NCI-H1417 (cell line): ENCODE measurements around the gene SNED1.

ENCODE experiments used
- DNase-seq, 3 experiments: peaks; one replicate each; lab custom pipeline; 2025; lab: John Stamatoyannopoulos, UW

The SNED1 gene

DNA sequence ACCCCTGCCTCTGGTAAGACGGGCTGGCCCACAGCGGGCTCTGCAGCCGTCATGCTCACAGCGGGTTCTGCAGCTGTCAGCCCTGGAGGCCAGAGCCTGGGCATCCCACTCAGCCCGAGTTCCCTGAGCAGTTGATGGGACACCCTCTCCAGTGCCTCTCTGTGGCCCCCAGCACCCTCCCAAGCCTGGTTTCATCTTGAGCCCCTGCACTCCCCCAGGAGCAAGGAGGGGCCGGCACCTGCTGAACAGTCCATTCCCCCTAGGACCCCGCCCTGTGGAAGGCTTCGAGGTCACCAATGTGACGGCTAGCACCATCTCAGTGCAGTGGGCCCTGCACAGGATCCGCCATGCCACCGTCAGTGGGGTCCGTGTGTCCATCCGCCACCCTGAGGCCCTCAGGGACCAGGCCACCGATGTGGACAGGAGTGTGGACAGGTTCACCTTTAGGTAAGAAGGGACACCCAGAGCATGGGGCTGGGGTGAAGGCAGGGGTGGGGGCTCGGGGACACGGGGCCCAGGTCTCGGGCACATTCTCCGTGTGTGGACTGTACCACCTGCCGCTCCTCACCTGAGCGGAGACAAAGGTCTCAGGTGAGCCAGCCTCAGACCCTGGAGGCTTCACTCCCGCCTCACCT is 69.2 kb downstream of the SNED1 start:
- DNase-seq = no peak

DNA sequence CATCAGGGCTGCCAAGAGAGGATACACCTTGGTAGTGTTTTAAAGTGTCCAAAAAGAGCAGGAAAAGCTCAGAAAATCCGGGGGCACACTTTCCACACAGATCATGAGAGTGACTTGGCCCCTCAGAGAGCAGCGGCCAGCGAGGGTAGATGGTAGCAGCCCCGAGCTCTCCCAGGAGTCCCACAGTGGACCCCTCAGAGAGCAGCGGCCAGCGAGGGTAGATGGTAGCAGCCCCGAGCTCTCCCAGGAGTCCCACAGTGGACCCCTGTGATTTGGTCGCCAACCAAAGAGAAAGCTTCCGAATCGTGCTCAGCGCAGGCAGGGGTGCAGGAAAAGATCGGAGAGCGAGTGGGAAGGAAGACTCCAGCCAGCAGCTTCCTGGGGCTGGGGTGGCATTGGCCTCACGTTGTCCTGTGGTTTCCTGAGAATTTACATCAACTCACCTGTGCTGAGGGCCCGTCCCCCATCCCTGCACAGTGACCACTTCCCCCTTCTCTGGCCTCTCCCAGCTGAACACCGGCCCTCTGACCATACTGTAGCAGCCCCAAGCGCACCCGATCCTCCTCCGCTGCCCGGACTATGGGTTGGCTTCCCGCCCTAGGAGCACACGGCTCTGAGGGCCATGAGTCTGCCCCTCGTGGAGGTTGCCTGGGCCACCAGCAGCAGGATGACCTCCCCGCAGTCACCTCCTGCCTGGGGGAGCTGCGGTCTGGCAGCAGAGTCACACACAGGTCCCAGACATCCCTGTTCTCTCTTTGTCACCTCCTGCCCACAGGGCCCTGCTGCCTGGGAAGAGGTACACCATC is 69.9 kb downstream of the SNED1 start:
- DNase-seq = no peak

DNA sequence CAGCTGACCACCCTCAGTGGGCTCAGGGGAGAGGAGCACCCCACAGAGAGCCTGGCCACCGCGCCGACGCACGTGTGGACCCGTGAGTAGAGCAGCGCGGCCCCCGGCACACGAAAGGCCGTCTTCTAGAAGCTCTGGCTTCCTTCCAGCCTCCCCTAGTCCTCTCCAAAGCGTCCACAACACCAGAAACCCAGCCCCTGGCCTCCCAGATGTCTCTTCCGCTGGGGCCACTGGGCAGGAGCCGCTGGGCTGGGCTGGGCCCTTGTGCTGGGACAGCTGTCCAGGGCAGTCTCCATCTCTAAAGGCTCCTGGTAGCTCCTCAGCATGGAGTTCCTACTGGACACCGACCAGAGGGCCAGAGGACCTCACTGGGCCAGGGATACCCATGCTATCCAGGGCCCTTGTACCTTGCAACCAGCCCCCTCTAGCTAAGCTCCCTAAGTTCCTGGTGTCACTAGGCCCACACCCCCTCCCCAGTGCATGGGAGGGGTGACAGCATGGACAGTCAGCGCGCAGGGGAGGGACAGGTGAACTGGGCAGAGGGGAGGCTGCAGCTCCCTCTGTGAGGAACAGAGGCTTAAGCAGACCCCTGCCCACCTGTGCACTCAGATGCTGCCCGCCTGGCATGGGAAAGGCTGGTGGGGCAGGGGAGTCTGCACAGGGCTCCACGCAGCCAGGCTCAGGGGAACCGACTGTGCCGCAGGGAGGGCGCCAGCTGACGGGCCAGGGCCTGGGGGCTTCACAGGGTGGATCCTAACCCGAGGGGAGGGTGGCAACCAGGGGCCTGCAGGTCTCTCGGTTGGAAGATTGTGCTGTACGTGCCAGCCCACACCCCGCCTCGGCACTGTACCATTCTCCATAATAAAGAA is 70.8 kb downstream of the SNED1 start:
- DNase-seq = no peak

DNA sequence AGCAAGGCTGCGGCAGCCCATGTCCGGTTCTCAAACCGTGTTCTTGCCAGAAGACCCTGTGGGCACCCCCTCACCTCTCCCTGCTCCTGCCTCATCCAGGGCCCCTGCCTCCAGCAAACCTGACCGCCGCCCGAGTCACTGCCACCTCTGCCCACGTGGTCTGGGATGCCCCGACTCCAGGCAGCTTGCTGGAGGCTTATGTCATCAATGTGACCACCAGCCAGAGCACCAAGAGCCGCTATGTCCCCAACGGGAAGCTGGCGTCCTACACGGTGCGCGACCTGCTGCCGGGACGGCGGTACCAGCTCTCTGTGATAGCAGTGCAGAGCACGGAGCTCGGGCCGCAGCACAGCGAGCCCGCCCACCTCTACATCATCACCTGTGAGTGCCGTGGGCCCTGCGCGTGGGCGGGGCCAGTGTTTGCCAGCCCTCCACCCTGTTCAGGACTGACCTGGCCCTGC is 71.4 kb downstream of the SNED1 start:
- no peak for DNase-seq

DNA sequence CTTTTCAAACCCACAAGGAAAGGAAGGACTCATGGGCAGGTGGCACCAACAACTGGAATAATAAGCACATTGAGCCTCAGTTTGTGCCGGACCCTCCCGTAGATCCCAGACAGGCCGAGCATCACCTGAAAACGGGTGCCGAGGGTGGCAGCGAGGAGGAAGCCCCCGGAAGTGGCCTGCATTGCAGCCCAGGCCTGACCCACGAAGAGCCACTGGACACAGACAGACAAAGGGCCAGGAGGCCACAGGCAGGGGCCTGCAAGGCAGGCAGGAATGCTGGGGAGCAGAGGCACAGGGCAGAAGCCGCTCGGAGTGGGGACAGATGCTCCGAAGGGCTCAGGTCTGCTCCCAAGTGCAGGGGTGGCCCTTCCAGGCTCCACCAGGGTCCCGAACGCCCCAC is 71.9 kb downstream of the SNED1 start:
- DNase-seq = no peak

DNA sequence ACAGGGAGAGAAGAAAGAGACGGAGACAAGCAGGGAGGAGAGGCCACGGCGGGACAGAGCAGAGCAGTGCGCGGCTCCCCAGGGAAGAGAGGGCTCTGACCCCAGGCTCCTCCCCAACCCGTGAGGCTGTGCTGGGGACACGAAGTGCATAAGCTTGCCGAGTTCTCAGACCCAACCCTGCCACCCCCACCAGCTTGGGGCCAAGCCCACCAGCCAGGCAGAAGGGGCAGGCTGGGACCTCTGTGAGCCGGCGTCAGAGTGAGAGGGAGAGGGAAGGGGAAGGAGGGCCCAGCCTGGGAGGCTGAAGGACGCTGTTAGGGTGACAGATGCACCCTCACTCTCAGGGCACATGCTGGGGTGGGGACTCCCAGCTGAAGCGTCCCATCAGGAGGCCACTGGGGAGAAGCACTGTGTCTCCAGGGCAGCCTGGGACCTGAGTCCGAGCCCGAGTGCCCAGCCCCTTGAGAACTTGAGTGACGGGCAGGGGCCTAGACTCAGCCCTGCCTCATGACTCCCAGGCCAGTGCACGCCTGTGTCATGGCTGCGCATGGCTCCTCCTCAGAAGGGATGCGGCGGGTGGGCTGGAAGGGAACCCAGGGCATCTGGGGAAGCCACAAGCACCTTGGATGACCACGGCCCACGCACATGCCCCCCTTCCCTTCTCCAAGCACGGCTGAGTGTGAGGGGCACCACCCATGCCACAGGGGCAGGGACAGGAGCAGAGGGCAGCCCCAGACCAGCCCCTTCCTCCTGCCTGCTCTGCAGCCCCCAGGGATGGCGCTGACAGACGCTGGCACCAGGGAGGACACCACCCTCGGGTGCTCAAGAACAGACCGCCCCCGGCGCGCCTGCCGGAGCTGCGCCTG is 72.6 kb downstream of the SNED1 start:
- no peak for DNase-seq

DNA sequence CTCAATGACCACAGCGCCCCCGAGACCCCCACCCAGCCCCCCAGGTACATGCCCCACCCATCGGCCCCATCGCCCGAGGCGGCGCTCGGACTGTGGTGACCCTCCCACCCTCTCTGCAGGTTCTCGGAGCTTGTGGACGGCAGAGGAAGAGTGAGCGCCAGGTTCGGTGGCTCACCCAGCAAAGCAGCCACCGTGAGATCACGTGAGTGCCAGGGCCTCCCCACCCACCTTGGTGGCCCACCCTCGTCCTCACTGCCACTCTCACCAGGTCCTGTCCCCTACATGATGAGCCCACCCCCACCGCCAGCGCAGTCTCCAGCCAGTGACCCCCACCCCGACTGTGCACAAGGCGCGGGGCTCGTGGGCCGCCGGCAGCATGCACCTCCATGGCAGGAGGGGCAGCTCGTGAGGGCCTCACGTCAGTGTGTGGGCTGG is 73.3 kb downstream of the SNED1 start:
- no peak for DNase-seq

DNA sequence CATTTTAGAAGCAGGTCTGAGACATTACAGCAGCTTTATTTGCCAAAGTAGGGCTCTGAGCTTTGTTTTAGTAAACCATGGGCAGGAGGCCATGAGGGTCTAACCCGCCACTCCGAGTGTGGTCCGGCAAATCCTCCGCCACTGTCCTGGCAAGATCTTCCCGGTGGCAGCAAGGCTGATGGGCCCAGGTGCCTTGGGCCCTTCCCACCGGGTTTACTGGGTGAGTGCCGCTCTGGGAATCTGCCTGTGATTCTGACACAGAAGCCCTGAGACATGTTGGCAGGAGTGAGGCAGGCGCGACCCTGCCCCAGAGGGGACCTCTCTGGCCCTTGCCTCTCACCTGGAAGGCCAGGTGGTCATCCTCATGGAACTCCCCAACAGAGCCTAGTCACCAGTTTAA is 73.7 kb downstream of the SNED1 start:
- no peak for DNase-seq

DNA sequence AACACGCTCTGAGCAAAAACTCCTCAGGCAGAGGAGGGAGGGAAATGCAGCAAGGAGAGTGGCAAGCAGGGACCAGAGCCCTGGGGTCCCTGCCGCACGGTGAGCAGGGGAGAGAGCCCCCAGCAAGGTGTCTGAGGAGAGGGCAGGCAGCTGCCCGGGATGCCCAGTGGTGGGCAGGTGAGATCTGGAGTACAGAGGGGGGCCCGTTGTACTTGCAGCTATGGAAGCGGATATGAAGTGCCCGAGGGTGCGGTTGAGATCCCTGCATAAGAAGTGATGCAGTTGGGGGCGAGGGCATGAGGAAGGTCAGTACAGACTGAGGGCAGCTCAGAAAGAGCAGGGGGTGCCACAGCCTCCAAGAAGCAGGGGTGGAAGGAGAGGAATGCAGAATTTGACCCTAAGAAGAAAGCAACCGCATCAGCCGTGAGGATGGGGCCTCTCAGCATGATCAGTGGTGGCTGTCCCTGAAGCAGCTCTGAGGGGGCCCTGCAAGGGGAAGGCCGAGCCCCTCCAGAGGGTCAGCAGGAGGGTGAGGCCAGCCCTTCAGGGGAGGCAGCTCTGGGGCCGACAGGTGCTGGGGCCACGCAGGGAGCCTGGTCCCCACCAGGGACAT is 74.2 kb downstream of the SNED1 start:
- no peak for DNase-seq

DNA sequence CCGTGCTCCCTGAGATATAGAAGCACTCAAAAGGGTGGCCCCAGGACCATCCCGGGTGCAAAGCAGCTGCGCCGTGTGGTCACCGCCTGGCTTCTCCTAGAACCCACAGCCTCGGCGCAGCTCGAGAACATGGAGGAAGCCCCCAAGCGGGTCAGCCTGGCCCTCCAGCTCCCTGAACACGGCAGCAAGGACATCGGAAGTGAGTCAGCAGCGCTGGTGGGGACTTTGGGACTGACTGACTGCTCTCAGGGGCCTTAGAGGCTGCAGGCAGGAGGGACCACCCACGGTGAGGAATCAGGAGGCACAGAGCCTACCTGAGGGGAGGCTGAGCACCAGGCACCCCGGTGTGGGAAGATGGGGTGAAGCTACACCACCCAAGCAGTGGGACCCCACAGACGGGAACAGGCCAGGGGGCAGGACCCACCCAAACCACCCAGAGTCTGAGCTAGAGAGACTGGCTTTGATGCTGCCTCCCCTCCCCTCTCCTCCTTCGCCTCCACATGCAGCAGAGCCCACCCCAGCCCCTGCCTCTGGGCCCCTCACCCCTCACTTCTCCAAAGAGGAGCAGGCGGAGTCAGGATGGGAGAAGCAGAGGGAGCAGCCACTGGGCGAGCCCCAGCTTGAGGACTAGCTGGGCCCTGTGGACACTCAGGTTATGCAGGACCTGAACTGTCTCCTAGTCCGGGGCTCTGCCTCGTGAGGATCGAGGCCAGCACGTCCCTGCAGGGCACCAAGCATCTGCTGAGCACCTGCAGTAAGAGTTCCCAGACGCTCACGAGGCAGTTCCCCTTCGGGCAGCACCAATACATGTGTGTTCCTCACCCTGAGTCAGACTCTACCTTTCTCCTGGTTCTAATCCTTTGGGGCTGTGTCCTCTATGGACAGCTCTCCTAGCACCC is 75.0 kb downstream of the SNED1 start:
- DNase-seq = no peak

DNA sequence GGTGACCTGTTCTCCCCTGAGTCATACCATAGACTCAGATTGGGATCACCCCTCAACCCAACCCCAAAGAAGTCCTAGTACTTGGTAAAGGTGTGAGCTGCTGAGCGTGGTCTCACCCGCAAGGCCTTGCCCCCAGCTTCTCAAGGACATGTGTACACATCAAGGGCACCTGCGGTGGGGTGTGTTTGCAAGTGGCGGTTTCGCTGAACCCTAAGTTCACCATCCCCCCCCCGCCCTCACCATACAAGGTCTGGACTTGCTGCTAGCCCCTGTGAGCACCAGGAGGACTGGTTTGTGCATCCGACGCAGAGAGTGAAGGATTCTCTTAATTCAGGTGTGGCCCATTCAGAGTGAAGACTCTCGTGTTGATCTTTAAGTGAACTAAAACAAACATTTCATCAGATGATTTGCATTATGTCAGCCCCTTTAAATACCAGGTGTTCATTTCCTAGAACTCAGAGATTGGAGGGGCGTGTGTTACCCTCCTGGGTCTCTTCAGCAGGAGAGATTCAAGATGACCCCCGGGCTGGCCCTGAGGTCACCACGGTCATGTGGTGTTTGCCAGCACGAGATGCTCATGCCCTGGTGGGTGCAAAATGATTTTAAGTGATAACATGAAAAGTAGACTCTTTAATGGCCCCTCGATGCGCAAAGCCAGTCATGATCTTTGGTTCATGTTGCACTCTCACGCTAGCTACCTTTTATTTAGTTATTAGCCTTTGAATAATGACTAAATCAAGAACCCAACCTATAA is 75.8 kb downstream of the SNED1 start:
- DNase-seq = no peak

DNA sequence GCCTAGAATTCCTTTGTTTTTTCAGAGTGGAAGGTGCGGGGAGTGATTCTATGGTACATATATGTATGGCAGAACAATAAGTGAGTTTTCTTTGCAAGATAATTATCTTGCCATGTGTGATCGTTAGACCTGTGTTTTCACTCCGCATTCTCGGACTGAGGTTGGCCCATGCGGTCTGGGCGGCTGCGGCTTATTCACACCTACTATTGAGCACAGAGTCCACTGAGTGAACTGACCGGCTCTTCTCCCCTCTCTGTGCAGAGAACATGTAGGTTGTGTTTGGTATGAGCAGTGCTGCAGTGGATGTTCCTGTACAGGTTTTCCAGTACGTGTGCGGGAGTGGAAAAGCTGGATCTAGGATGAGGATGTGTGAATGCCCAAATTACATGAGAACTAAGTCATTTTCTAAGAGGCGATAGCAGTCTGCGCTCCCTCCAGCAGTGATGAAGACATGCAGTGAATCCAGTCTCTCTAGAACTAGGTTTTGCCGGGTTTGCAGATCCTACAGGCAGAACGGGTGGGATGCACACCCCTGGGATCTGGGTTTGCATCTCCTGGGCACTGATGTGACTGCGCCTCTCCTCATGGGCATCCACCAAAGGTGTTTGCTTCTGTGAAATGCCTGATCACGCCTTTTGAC is 76.6 kb downstream of the SNED1 start:
- DNase-seq = no peak

DNA sequence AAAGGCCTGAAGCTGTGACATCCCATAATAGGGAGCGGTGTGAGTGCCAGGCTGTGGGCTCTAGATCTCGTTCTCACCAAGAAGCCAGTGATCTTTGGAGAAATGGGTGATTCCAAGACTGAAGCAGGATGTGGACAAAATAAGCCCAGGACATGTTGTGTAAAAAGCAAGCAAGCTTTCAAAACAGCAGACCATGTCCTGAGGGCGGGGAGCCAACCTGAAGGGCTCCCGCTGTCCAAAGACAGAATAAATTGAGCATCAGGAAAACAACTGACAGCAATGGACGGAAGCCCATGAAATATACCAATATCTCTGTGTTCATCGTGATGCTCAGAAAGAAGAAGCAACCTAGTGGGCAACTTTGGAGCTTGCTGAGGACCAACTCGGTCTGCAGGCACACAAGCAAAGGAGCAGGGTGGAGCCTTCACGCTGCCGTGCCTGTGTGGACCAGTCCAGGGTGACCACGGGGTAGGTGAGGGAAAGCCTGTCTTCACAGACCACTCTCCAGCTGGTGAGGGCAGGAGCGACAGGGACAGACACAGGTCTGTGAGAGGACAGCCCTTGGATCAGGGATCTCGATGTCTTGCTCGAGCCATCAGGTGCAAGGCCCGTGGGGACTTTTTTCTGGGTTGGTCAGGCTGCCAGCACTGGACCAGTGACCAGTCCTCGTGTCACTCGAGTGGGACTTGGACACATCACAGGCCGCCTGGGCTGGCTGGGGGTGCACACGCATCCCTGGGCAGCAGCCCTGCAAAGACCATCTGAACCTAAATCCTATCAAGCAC is 82.2 kb downstream of the SNED1 start:
- no peak for DNase-seq

DNA sequence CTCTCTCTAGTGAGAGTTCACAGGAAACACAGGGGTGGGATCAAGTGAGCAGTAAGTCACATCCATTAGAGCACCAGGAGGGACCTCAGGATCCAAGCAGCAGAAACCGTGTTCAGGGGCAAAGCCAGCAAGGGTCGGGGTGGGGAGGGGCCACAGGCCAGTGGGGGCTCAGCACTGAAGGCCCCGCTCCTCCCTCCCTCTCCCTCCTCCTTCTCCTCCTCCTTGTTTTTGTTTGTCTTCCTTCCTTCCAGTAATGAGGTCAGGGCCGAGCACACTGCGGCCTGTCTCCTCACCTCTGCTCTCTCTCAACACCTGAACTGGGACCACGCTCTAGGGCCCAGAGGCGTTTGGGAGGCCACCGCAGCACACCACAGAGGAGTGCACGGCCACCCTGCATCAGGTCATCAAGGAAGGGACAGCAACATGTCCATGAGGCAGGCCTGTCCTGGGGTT is 82.8 kb downstream of the SNED1 start:
- no peak for DNase-seq

DNA sequence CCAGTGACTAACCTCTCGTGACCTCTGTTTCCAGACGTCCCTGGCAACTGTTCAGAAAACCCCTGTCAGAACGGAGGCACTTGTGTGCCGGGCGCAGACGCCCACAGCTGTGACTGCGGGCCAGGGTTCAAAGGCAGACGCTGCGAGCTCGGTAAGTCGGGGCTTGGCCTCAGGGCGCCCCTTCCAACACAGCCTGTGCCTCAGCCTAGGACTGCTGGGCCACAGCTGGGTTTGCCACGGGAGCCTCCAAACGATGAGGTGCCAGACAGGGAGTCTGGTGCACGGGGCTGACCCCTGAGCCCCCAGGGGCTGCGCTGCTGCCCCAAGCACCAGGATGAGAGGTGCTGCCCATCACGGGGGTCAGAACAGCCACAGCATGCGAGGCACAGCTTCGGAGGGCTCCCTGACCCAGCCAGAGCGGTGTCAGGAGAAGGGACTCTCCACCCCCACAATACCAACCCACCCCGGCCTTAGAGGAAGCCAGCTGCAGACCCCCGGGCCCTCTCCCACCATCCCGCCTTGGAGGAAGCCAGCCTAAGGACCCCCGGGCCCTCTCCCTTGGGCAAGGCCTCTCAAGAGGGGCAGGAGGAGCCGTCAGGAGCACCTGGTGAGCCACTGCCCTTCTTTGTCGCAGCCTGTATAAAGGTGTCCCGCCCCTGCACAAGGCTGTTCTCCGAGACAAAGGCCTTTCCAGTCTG is 83.4 kb downstream of the SNED1 start:
- no peak for DNase-seq

DNA sequence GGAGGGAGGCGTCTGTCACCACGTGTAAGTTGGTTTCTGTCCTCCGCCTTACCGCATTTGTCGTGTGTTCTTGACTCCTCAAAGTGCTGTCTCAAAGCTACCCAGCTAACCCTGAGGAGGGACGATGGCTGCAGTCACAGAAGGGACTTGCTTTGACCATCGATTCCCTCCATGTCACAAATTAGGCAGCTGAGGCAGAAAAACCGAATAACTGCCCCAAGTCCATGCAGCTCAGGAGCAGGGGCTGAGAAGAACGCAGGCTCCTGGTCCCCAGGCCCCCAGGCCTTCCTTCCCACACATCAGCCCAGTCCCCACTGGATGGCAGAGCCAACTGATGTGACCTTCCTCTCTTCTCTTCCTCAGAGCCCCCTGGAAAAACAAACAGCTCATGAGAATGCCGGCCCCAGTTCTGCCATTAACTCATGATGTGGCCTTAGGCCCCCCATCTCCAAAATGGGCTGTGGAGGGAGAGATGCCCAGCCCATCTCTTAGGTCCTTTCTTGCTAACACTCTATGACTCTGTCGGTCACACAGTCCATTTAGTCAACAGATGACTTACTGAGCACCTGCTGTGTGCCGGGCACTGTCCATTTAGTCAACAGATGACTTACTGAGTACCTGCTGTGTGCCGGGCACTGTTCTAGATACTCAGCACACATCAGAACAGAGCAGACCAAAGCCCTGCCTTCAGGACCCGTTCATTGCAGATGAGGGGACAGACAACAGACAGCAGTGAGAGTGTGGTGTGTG is 84.1 kb downstream of the SNED1 start:
- peak in 1 of 3 experiments; percentile 3 for DNase-seq

DNA sequence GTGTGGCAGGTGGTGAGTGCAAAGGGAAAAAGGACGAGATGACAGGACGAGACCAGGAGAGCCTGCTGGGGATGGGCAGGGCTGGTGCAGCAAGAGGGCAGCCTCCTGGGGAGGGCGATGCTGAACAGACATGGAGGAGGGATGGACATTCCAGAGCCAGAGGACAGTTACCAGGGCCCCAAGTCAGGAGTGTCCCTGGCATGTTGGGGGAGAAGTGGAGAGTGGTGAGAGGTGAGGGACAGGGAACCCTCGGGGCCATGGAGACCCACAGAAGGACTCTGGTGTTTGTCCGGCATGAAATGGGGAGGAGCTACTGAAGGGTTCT is 84.6 kb downstream of the SNED1 start:
- no peak for DNase-seq
